Measurements from ENCODE around the gene CGN. TPM values are rescaled to one million over a fixed set of nuclear protein-coding genes. Genes with fewer than 3 reads are reported as not detected.

Gene CGN
- total and polyA plus RNA-seq, 2 experiments from 2014 or later = 11.8 to 37.0 TPM

DNA sequence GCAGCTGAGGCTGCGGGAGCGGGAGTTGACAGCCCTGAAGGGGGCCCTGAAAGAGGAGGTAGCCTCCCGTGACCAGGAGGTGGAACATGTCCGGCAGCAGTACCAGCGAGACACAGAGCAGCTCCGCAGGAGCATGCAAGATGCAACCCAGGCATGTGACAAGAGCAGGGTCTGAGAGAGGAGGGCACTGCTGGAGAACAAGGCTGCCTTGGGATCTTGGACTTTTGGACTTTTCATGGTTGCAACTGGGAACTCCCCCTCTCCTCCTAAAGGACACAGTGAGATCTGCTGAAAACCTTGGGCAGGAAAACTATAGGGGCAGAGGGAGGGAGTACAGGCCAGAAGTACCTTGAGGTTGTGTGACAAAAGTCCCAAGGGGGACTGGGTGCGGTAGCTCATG, 13.5 kb downstream of the CGN start:
- Histone ChIP-seq H3K4me2 (no peak overlapping the region), H3F3A (replicated peaks; ENCODE audit: low read depth) (no peaks in the 10 kb centered on the region), H3K36me3 (ENCODE audit: insufficient read depth) (peaks cover 29% of the 10 kb centered on the region), H4K20me1 (replicated peaks; ENCODE audit: insufficient read depth) (no peaks in the 10 kb centered on the region), H3K4me3 (no peak overlapping the region), H2AFZ (no peak overlapping the region), H3K27me3 (ENCODE audit: insufficient read depth) (no peaks in the 10 kb centered on the region), H3K27ac (ENCODE audit: low read depth) (no peak overlapping the region), H3K79me2 (replicated peaks; ENCODE audit: insufficient read depth) (no peaks in the 10 kb centered on the region), H3K9me2 (ENCODE audit: insufficient read depth) (no peaks in the 10 kb centered on the region), H3K4me1 (ENCODE audit: insufficient read depth) (no peaks in the 10 kb centered on the region)
- Mint-ChIP-seq H3K4me1 (peaks cover 8% of the 10 kb centered on the region), H3K4me3 (no peak overlapping the region), H3K9me3 (no peaks in the 10 kb centered on the region), H3K27ac (peak overlapping the region; percentile 30; the same call in 1 of the 2 replicates), H3K27me3 (ENCODE audit: insufficient read depth, low read depth, poor library complexity) (peaks cover 5% of the 10 kb centered on the region), H3K36me3 (ENCODE audit: low read depth) (peaks cover 75% of the 10 kb centered on the region)
- no peak for ATAC-seq
- DNase-seq (ENCODE audit: low spot score) = no peak
- TF ChIP-seq, protein P1, sequence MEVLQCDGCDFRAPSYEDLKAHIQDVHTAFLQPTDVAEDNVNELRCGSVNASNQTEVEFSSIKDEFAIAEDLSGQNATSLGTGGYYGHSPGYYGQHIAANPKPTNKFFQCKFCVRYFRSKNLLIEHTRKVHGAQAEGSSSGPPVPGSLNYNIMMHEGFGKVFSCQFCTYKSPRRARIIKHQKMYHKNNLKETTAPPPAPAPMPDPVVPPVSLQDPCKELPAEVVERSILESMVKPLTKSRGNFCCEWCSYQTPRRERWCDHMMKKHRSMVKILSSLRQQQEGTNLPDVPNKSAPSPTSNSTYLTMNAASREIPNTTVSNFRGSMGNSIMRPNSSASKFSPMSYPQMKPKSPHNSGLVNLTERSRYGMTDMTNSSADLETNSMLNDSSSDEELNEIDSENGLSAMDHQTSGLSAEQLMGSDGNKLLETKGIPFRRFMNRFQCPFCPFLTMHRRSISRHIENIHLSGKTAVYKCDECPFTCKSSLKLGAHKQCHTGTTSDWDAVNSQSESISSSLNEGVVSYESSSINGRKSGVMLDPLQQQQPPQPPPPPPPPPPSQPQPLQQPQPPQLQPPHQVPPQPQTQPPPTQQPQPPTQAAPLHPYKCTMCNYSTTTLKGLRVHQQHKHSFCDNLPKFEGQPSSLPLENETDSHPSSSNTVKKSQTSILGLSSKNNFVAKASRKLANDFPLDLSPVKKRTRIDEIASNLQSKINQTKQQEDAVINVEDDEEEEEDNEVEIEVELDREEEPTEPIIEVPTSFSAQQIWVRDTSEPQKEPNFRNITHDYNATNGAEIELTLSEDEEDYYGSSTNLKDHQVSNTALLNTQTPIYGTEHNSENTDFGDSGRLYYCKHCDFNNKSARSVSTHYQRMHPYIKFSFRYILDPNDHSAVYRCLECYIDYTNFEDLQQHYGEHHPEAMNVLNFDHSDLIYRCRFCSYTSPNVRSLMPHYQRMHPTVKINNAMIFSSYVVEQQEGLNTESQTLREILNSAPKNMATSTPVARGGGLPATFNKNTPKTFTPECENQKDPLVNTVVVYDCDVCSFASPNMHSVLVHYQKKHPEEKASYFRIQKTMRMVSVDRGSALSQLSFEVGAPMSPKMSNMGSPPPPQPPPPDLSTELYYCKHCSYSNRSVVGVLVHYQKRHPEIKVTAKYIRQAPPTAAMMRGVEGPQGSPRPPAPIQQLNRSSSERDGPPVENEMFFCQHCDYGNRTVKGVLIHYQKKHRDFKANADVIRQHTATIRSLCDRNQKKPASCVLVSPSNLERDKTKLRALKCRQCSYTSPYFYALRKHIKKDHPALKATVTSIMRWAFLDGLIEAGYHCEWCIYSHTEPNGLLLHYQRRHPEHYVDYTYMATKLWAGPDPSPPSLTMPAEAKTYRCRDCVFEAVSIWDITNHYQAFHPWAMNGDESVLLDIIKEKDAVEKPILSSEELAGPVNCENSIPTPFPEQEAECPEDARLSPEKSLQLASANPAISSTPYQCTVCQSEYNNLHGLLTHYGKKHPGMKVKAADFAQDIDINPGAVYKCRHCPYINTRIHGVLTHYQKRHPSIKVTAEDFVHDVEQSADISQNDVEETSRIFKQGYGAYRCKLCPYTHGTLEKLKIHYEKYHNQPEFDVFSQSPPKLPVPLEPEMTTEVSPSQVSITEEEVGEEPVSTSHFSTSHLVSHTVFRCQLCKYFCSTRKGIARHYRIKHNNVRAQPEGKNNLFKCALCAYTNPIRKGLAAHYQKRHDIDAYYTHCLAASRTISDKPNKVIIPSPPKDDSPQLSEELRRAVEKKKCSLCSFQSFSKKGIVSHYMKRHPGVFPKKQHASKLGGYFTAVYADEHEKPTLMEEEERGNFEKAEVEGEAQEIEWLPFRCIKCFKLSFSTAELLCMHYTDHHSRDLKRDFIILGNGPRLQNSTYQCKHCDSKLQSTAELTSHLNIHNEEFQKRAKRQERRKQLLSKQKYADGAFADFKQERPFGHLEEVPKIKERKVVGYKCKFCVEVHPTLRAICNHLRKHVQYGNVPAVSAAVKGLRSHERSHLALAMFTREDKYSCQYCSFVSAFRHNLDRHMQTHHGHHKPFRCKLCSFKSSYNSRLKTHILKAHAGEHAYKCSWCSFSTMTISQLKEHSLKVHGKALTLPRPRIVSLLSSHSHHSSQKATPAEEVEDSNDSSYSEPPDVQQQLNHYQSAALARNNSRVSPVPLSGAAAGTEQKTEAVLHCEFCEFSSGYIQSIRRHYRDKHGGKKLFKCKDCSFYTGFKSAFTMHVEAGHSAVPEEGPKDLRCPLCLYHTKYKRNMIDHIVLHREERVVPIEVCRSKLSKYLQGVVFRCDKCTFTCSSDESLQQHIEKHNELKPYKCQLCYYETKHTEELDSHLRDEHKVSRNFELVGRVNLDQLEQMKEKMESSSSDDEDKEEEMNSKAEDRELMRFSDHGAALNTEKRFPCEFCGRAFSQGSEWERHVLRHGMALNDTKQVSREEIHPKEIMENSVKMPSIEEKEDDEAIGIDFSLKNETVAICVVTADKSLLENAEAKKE (CRISPR knock-in tag; IDR thresholded peaks at IDR 0.05) = no peak
- no peak for TF ChIP-seq JUNB (IDR thresholded peaks at IDR 0.05; ENCODE audit: unreplicated experiment)
- TF ChIP-seq, protein P2, sequence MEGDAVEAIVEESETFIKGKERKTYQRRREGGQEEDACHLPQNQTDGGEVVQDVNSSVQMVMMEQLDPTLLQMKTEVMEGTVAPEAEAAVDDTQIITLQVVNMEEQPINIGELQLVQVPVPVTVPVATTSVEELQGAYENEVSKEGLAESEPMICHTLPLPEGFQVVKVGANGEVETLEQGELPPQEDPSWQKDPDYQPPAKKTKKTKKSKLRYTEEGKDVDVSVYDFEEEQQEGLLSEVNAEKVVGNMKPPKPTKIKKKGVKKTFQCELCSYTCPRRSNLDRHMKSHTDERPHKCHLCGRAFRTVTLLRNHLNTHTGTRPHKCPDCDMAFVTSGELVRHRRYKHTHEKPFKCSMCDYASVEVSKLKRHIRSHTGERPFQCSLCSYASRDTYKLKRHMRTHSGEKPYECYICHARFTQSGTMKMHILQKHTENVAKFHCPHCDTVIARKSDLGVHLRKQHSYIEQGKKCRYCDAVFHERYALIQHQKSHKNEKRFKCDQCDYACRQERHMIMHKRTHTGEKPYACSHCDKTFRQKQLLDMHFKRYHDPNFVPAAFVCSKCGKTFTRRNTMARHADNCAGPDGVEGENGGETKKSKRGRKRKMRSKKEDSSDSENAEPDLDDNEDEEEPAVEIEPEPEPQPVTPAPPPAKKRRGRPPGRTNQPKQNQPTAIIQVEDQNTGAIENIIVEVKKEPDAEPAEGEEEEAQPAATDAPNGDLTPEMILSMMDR (conservative IDR thresholded peaks at IDR 0.05; ENCODE audit: low read depth in 2 of 2) = no peak
- no peak for TF ChIP-seq EZH2 (IDR thresholded peaks at IDR 0.05; ENCODE audit: low read depth, unreplicated experiment)
- TF ChIP-seq REST (IDR thresholded peaks at IDR 0.05; ENCODE audit: unreplicated experiment) = no peak
- TF ChIP-seq EZH2phosphoT487 (IDR thresholded peaks at IDR 0.05; ENCODE audit: unreplicated experiment) = no peak
- no peak for TF ChIP-seq ZNF114 (CRISPR knock-in tag; IDR thresholded peaks at IDR 0.05)
- no peak for TF ChIP-seq STAT1 (IDR thresholded peaks at IDR 0.05; ENCODE audit: unreplicated experiment)
- no peak for TF ChIP-seq ETS1 (IDR thresholded peaks at IDR 0.05)
- TF ChIP-seq CREB1 (CRISPR knock-in tag; IDR thresholded peaks at IDR 0.05; ENCODE audit: low read depth) = no peak
- TF ChIP-seq ZNF331 (CRISPR knock-in tag; IDR thresholded peaks at IDR 0.05; ENCODE audit: low read depth) = no peak
- no peak for TF ChIP-seq NANOG (IDR thresholded peaks at IDR 0.05; ENCODE audit: borderline replicate concordance)
- TF ChIP-seq POLR2AphosphoS5 (IDR thresholded peaks at IDR 0.05; ENCODE audit: low read depth) = no peak

Data from GM23338 (cell line).